ENCODE results near the gene ENDOV.

Gene ENDOV

DNA sequence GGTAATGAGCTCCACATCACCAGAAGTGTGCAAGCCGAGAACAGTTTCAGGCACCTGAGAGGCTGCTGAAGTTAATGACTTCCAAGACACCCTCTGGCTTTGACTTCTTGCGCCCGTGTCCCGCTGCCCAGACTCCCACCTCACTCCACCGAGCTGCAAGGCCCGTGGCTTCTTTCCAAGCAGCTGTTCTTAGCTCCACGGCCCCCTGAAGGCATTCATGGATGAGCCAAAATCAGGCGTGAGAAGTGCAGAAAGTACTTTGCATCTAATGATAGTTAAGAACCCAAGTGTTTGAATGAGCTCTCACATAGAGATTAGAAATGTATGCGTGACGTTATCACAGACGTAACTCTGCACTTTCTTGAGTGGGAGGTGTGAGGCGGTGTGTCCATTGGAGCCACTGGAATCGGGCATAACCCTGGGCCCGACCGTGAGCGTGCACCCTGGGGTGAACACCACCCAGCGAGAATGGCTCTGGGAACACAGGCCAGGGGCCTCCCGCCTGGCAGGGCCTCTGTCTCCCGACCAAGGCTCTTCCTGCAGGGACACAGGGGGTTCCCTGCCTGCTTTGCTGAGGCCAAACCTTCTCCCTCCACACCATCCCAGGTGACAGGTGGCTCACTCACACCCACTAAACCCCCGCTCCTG is 50.5 kb downstream of the ENDOV start:
- DNase-seq (ENCODE audit: low spot score), result no peak
- no peak for FAIRE-seq

DNA sequence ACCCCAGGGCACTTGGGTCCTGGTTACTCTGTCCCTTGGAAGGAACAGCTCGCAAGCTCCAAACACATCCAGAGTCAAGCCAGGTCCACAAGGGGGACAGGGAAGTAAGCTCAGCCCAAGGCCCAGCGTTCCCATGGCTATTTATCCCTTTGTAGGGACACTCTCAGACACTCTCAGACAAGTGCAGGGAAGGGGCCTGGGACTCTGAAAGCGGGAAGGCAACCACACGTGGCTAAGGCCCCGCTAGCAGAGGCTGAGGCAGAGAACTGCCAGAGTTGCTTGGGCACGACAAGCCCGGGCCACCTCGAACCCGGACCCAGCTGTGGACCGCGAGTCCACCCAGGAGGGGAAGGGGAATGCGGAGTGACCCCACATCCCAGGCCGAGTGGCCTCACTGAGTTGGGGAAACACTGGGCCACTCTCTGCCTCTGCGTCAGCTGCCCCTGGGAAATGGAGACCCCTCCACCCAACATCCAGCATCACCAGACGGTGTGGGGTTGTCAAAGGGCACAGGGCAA is 51.3 kb downstream of the ENDOV start:
- FAIRE-seq, result no peak
- DNase-seq (ENCODE audit: low spot score), result no peak

DNA sequence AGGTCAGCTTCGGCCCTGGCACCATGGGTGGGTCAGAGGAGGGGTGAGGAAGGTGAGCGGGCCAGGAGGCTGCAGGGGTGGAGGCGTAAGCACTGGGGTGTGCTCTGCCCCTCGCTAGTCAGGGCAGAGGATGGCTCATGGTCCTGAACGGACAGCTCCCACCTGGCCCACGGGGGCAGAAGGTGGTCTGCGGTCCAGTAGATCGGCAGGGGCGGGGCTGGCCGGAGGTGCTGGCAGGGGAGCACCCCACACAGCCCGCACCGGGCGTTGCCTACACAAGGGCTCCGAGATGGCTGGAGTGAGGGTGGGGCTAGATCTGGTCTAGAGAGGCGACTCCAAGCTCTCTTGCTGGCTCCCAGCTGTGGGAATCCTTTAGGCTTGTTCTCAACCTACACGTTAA is 53.3 kb downstream of the ENDOV start:
- DNase-seq (ENCODE audit: low spot score) (peak; percentile 55), FAIRE-seq (peak; percentile 95)

DNA sequence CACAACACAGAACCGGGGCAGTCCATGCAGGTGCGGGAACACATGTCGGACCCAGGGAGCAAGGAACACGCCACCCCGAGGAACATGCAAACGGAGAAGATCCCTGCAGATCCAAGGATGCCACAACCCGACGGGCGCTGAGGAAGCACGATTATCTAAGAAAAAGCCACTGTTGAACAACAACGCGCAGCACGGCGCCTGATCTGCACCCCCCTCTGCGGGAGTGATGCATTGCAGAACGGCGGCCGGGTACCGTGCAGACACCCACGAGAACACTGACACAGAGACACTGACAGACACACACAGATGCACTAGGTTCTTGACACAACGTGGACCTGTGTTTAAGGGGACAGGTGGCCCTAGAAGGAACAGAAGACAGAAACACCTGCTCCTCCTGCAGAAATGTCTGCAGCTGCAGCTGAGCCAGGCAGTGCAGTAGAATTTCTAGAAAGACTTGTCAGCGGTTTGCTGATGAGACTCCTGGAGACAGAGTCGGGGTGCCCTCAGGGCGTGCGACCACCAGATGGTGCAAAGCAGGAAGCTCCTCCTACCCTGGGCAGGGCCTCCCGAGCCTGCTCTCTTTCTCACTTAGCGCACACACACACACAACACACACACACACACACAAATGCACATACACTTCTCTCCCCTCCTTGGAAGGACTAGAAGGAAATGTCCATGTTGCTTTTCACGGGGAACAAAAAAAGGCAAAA is 54.0 kb downstream of the ENDOV start:
- DNase-seq (ENCODE audit: low spot score), result no peak
- peak; percentile 74 for FAIRE-seq

DNA sequence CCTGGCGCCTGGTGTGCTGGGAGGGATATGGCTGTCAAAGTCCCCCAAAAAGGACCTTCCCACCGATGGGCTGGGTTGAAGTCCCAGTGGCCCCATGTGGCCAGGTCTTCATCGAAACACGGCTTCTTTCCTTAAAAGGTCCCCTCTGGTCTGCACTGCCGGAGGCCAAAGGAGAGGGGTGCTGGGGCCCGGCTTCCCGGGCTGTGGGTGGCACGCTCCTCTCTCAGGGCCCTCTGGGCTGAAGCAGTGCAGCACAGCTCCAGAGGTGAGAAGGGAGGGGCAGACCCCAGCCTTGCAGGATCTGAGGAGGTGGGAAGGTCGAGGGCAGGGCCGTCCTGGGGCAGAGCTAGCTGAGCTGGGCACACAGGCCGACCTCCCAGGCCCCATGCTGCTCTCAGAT is 54.7 kb downstream of the ENDOV start:
- FAIRE-seq, result no peak
- DNase-seq (ENCODE audit: low spot score), result no peak

DNA sequence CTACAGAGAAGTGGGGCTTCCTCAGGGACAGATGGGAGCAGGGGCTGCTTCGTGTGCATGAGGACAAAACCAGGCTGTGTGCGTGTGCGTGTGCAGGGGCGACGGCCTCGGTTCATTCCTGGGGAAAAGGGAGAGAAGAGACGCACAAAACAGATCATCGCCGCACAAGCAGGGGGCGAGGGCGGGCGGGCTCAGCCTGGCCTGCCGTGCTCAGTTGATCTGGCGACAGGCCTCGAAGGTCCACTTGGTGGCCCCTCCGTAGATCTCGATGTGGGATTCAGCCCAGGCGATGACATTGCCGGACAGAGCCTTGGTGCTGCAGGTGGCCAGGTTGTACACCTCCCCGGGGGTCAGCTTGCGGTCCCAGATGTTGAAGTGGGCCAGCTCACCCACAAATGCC is 55.6 kb downstream of the ENDOV start:
- no peak for DNase-seq (ENCODE audit: low spot score)
- FAIRE-seq, result no peak

DNA sequence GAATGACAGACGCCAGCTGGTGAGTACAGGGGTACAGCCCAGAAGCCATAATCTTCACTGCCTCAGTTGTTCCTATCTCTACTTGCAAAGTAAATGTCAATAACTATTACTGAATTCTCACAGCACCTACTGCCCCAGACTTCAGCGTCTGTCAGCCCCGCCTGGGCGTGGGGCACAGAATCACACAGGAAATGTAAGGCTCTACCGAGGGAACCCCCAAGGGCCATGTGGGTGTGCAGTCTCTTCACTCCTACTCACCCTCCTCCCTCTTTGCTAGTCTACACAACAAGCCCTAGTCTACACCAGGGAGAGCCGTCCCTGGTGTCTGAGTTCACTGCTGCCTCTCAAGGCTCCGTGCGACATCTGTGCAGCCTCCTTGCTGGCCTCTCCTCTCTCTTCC is 57.0 kb downstream of the ENDOV start:
- no peak for DNase-seq (ENCODE audit: low spot score)
- FAIRE-seq, result no peak

DNA sequence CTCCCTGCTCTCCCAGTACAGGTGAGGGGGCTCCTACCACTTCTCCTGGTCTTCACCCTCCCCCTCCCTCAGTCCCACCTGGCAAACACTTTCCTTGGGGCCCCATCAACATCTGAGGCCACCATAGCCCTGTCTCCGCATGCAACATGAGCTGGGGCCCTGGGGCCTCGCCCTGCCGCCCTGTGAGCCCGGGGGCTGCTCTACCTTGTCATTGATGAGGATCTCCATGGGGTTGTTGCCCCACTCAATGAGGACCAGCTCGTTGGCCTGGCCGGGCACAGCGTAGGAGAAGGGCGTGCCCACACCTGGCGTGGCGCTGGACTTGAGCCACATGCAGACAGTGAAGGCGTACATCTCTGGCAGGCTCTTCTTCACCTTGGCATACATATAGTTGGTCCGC is 58.0 kb downstream of the ENDOV start:
- FAIRE-seq (no peak), DNase-seq (ENCODE audit: low spot score) (no peak)

DNA sequence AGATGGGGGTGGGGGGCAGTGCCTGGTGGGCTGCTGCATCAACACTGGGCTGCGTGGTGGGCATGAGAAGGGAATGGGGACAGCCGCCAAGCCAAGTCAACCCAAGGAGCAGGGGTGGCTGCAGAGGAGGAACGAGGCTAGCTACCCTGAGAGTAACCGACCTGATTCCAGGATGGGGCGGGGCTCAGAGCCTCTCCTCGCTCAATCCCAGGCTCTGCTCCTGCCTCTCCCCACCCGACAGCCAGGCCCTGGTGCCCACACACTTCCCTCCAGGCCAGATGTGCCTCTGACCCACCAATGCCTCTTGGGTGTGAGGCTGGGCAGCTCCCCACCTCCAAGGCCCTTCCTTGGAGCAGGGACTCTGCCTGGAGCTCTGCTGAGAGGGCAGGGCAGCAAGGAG is 58.7 kb downstream of the ENDOV start:
- DNase-seq (ENCODE audit: low spot score), result no peak
- peak; percentile 86 for FAIRE-seq

DNA sequence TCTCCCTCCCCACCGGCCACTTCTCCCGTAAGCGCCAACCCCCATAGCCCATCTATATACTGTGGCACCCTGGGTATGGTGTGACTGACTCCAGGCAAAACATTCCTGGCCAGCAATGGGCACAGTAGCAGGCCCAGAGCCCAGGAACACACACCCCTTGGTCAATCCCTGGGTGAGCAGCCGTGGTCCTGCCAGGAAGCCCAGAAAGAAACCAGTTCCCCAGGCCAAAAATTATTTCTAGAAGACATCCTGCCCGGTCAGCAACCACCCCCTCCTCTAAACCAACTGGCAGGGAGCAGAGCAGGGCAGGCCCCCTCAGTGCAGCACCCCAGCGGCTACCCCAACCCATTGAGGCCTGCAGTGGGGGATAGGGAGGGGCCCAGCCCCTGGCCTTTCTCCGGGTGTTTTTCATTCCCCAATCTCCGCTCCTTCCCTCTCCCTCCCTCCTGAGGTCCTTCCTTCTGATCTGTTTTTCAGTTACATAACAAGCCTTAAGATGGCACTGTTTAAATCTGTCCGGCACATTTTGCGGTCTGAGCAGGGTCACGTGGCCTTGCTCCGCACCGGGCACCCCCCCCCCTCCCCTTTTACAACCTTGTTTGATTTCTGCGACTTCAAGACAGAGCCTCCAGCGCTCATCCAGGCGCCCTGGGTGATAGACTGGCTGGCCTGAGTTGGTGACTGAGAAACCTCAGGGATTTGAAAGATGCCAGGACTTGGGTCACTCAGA is 59.4 kb downstream of the ENDOV start:
- FAIRE-seq (peak; percentile 77), DNase-seq (ENCODE audit: low spot score) (peak; percentile 91)

DNA sequence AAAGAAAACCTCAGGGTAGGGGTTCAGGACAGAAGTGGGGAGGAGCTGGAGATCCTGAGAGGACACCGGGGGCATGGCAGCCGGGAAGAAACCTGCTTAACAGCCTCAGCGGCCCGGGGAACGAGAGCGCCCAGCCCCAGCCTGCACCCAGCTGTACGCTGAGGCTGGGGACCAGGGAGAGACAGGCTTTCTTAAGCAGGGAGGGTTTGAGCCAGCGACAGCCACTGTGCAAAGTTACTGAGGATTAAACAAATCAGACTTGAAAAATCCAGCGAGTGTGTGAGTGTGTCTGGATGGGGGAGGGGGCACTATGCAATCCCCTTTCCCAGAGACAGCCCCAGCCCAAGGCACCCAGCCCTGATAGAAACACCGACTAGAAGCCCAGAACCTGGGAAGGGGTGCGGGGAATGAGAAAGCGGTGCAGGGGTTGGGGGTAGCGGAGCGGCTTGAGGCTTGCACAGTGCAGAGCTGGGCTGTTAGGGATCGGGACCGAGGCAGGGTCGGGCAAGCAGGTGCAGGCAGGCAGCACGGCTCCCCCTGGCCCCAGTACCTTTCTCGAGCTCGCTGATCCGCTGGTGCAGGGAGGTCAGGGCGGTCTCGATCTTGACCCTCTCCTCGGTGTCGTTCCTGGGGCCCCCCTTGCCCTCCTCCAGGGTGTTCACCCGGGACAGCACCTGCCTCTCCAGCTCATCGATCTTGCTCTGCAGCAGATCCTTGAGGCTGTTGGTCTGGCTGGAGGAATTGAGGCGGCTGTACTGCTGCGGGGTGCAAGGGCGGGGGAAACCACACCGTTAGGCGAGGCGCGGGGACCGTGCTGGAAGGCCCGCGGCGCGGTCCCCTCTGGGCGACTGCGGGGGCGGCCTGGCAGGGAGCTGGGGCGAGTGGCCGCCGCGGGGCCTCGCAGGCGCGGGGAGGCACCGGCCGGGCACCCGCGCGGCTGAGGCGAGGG is 60.3 kb downstream of the ENDOV start:
- DNase-seq (ENCODE audit: low spot score) (no peak), FAIRE-seq (peak; percentile 9)

DNA sequence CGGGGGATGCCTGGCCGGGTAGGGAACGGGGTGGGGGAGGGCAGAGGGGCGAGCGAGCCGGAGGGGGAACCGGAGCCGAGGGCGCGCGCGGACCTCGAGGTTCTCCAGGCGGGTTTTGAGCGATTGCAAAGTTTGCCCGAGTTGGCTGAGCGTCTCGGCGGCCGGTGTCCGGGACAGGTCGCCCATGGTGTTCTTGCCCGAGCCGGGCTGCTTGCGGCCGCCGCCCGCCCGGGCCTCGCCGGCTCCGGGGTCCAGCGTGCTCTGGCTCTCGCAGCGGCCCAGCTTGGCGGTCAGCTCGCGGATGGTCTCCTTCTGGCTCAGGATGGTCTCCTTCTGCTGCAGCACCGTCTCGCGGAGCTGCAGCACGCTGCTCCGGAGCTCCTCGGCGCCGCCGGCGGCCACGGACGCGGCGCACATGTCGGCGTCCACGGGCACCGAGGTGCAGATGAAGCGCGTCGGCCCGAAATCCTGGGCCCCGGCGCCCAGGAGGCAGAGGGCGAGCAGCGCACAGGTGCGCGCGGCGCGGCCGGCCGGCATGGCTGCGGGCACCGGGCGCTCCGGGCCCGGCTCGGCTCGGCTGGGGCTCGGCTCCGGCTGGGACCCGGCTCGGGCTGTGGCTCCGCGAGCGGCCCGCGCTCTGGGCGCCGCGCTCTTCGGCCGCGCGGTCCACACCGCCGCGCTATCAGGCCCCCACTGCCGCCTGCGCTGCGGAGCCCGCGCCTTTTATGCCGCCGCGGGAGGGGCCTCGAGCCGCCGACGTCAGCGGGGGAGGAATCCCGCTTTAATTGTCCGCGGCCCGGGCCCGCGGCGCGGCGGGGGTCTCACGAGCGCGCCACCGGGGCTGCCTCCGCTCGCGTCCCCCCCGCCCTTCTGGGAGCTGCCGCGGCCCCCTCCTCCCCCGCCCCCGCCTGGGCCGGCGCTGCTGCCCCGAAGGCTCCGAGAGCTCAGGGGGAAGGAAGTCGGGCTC is 61.2 kb downstream of the ENDOV start, which contains the start of gene NPTX1:
Gene NPTX1, minus strand, starts transcription at position 698 of the 967 bp plus-strand sequence. Its CDS starts 161 bp downstream, at position 537.
- DNase-seq (ENCODE audit: low spot score) (no peak), FAIRE-seq (no peak)

DNA sequence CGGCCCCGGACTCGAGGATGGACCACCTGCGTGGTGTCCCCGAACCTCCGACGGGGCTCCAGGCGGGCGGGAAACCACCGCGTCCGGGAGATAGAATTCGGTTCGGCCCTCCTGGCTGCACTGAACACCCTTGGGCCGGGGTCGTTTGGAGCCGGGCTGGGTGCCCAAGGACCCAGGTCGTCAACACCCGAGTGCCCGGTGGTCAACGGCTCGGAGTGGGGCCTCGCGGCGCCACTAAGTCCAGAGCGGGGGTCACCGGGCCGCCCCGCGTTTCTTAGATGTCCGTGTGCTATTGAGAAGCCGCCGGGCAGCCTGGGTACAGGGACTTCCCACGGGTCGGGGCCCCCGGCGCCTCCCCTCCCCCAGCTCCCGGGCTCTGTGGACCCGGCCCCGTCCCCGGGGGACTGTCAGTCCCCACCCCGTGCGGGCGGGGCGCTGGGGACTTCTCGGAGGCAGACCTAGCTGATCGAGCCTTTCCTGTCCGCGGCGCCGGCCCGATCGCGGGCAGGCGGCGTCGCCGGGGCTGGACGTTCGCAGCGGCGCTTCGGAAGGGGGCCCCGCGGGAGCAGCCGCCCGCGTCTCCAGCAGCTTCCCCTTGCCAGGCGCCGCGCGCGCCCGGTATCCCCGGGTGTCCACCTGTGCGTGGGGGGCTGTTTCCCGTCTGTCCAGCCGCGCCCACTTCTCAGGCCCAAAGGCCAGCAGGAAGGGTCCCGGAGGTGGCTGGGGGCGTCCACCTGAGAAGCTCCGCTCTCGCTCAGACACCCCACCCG is 62.1 kb downstream of the ENDOV start:
- no peak for DNase-seq (ENCODE audit: low spot score)
- no peak for FAIRE-seq

DNA sequence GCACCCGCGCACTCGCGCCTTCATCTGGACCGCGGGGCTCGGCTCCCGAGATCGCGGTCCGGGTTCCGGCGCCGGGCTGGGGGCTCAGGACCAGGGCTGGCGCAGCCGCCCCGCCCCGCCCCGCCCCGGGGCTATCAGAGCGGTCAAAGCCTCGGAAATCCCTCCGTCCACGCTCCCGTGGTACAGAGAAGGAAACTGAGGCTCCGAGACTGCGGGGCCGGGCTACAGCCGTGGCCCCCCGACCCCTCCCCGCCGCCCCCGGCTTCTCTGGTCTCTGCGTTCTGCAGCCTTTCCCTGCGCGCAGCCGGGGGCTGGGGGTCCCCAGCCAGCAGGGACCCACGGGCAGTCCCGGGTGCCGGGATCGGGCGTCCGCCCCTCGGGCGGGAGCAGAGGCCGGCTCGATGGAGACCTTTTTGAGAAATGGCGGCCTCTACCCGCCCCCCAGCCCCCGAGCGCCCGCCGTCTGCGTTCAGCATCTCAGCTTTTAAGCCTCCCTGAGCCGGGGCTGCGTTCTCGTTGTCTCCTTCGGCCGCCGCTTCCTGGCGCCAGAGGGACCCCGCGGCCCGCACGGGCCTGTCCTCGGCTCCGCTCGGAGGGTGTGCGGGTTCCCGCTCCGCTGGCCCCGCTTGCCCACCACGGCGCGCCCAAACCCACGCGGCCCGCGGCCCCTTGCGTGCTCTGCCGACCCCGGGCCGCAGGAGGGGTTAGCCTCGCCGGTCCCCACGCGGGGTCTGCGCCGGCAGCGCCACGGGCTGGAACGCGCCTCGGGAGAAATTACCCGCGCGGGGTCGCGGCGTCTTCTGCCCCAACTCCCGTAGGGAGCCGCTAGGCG is 62.9 kb downstream of the ENDOV start:
- FAIRE-seq, result no peak
- DNase-seq (ENCODE audit: low spot score), result no peak

DNA sequence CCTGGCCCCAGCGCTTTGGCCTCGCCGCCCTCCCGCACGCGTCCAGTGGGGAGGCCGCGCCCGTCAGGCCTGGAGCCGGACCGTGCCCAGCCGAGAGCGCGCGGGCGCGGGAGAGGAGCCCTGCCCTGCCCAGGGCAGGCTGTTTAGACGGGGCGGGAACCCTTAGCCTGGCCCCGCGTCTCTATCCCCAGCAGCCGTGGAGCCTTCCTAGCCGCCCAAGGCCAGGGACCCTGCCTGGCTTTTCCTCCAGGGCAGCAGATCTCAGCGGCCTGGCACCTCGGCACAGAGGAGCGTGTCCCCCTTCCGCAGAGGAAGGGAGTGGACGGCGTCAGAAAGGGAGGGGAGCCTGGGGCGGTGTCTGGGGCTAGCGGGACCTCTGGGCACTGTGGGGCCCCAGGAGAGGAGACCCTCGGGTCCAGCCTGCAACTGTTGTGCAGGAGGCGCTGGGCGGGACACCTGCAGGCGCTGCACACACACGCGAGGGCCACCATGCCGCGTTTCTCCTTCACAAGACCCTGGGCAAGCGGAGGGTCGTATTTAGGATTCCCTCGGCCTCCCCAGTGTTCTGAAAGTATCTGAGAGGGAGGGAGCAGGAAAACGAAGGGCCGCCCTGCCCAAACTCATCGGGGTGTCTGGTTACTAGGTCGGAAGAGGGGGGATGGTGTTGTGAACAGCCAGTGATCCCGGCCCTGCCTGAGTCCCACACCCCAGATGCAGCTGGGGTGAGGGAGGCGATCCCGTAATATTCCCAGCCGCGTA is 63.7 kb downstream of the ENDOV start:
- FAIRE-seq (no peak), DNase-seq (ENCODE audit: low spot score) (no peak)

DNA sequence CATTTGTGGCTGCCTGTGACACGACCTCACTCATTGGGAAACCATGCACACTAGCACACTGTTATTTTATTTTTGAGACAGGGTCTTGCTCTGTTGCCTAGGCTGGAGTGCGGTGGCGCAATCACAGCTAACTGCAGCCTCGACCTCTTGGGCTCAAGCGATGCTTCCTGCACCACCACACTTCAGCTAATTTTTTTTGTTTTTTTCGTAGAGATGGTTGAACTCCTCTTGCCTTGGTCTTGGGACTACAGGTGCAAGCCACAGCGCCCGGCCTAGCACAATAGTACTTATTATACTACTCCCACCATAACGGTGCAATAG is 64.2 kb downstream of the ENDOV start:
- no peak for DNase-seq (ENCODE audit: low spot score)
- no peak for FAIRE-seq

DNA sequence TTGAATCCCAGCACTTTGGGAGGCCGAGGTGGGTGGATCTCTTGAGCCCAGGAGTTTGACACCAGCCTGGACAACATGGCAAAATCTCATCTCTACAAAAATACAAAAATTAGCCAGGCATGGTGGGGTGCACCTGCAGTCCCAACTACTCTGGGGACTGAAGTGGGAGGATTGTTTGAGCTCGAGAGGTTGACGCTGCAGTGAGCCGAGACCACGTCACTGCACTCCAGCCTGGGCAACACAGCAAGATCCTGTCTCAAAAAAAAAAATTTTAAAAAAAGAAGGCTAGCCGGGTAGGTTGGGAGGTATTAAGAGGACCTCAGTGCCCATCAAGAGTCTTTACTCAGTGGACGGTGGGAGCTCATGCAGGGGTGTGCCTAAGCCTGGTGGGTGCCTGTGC is 65.3 kb downstream of the ENDOV start:
- no peak for FAIRE-seq
- no peak for DNase-seq (ENCODE audit: low spot score)

Data from urothelium cell line (cell line).